ENCODE measurements around the gene CUZD1. TPM values are rescaled to one million over a fixed set of nuclear protein-coding genes. Genes with fewer than 3 reads are reported as not detected.

Gene CUZD1
- total and polyA plus RNA-seq, 2 experiments from 2014 or later, result 3.1 to 4.1 TPM

GRCh38 chr10:122822973-122823690, 22.5 kb downstream of the CUZD1 start:
- TF ChIP-seq ZNF462 (CRISPR knock-in tag; IDR thresholded peaks at IDR 0.05) (no peak), CREB1 (CRISPR knock-in tag; IDR thresholded peaks at IDR 0.05; ENCODE audit: low read depth) (no peak), JUNB (IDR thresholded peaks at IDR 0.05; ENCODE audit: unreplicated experiment) (no peak), EZH2phosphoT487 (IDR thresholded peaks at IDR 0.05; ENCODE audit: unreplicated experiment) (no peak), NANOG (IDR thresholded peaks at IDR 0.05; ENCODE audit: borderline replicate concordance) (no peak), ZNF114 (CRISPR knock-in tag; IDR thresholded peaks at IDR 0.05) (no peak), POLR2AphosphoS5 (IDR thresholded peaks at IDR 0.05; ENCODE audit: low read depth) (no peak), CTCF (conservative IDR thresholded peaks at IDR 0.05; ENCODE audit: low read depth in 2 of 2) (no peak), ZNF331 (CRISPR knock-in tag; IDR thresholded peaks at IDR 0.05; ENCODE audit: low read depth) (no peak), EZH2 (IDR thresholded peaks at IDR 0.05; ENCODE audit: low read depth, unreplicated experiment) (no peak)
- TF ChIP-seq, protein P1, sequence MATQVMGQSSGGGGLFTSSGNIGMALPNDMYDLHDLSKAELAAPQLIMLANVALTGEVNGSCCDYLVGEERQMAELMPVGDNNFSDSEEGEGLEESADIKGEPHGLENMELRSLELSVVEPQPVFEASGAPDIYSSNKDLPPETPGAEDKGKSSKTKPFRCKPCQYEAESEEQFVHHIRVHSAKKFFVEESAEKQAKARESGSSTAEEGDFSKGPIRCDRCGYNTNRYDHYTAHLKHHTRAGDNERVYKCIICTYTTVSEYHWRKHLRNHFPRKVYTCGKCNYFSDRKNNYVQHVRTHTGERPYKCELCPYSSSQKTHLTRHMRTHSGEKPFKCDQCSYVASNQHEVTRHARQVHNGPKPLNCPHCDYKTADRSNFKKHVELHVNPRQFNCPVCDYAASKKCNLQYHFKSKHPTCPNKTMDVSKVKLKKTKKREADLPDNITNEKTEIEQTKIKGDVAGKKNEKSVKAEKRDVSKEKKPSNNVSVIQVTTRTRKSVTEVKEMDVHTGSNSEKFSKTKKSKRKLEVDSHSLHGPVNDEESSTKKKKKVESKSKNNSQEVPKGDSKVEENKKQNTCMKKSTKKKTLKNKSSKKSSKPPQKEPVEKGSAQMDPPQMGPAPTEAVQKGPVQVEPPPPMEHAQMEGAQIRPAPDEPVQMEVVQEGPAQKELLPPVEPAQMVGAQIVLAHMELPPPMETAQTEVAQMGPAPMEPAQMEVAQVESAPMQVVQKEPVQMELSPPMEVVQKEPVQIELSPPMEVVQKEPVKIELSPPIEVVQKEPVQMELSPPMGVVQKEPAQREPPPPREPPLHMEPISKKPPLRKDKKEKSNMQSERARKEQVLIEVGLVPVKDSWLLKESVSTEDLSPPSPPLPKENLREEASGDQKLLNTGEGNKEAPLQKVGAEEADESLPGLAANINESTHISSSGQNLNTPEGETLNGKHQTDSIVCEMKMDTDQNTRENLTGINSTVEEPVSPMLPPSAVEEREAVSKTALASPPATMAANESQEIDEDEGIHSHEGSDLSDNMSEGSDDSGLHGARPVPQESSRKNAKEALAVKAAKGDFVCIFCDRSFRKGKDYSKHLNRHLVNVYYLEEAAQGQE (IDR thresholded peaks at IDR 0.05; ENCODE audit: unreplicated experiment), result no peak
- Histone ChIP-seq H4K20me1 (replicated peaks; ENCODE audit: insufficient read depth) (no peaks in the 10 kb centered on the region), H3K79me2 (replicated peaks; ENCODE audit: insufficient read depth) (no peaks in the 10 kb centered on the region), H3K36me3 (ENCODE audit: insufficient read depth) (no peaks in the 10 kb centered on the region), H3K27ac (ENCODE audit: low read depth) (no peak overlapping the region), H3K27me3 (ENCODE audit: insufficient read depth) (no peaks in the 10 kb centered on the region), H3K9me2 (ENCODE audit: insufficient read depth) (no peaks in the 10 kb centered on the region), H3K4me3 (no peak overlapping the region), H3F3A (replicated peaks; ENCODE audit: low read depth) (no peaks in the 10 kb centered on the region), H2AFZ (no peak overlapping the region), H3K4me1 (ENCODE audit: insufficient read depth) (no peaks in the 10 kb centered on the region), H3K4me2 (no peak overlapping the region)
- DNase-seq (ENCODE audit: low spot score), result no peak
- peaks cover 8% of the 10 kb centered on the region for H3K27me3 Mint-ChIP-seq (ENCODE audit: insufficient read depth, low read depth, poor library complexity)
- H3K4me1 Mint-ChIP-seq, result no peaks in the 10 kb centered on the region; the same call in 1 of the 3 replicates
- H3K27ac Mint-ChIP-seq, result no peak overlapping the region
- no peaks in the 10 kb centered on the region for H3K36me3 Mint-ChIP-seq (ENCODE audit: low read depth)
- H3K9me3 Mint-ChIP-seq, result no peaks in the 10 kb centered on the region
- ATAC-seq, result no peak
- no peak overlapping the region for H3K4me3 Mint-ChIP-seq
